CD4-positive, alpha-beta T cell treated with Interleukin-1 beta for 1 hour (primary cell): ENCODE data around the gene TMIGD2.

ENCODE experiments used
- DNase-seq, 2 donors: peaks; one replicate each; pipeline ENCODE4 v3.0.0-alpha.2; 2020 to 2022

The TMIGD2 gene

GRCh38 chr19:4326215-4326836 lies 24.1 kb upstream of the TMIGD2 start:
- no peak for DNase-seq

- DNase-seq: no peak
These were observed 22.0 kb upstream of the TMIGD2 start for GRCh38 chr19:4324228-4324627.

- no peak for DNase-seq
These were observed 21.5 kb upstream of the TMIGD2 start for GRCh38 chr19:4323692-4324091.

- DNase-seq: no peak
These were observed 20.9 kb upstream of the TMIGD2 start for GRCh38 chr19:4322942-4323665.

GRCh38 chr19:4320419-4320818 lies 18.2 kb upstream of the TMIGD2 start:
- no peak for DNase-seq

GRCh38 chr19:4319067-4319718 lies 17.0 kb upstream of the TMIGD2 start:
- no peak for DNase-seq

- no peak for DNase-seq
These were observed 16.3 kb upstream of the TMIGD2 start for GRCh38 chr19:4318460-4318859.

- DNase-seq: no peak
These were observed 14.8 kb upstream of the TMIGD2 start for GRCh38 chr19:4316956-4317355.

GRCh38 chr19:4313847-4314490 lies 11.8 kb upstream of the TMIGD2 start:
- DNase-seq: no peak

GRCh38 chr19:4310247-4311121 lies 8.3 kb upstream of the TMIGD2 start:
- DNase-seq: peak in 1 of 2 donors; percentile 8

- DNase-seq: no peak
These were observed 3.5 kb upstream of the TMIGD2 start for GRCh38 chr19:4305659-4306058.

GRCh38 chr19:4305257-4305612 lies 3.0 kb upstream of the TMIGD2 start:
- DNase-seq: no peak

GRCh38 chr19:4304538-4305256 lies 2.5 kb upstream of the TMIGD2 start, which contains the start of gene FSD1:
FSD1 (plus strand) TSS chr19:4304598; CDS start chr19:4304747, 149 bp downstream.
- DNase-seq: peak; percentile 59 to 65

GRCh38 chr19:4303819-4304537 lies 1.8 kb upstream of the TMIGD2 start:
- DNase-seq: peak in 1 of 2 donors; percentile 13

- DNase-seq: no peak
These were observed 473 bp downstream of the TMIGD2 start for GRCh38 chr19:4301590-4302242.

GRCh38 chr19:4300589-4300988 lies 1.6 kb downstream of the TMIGD2 start:
- DNase-seq: no peak

GRCh38 chr19:4298810-4299550 lies 3.2 kb downstream of the TMIGD2 start:
- DNase-seq: no peak

- DNase-seq: no peak
These were observed 4.0 kb downstream of the TMIGD2 start for GRCh38 chr19:4297901-4298809.
